Parathyroid adenoma (tissue), 2 donors: ENCODE data around the gene ZRANB1.
A peak's percentile ranks its signal among the peaks of the same experiment; 100 is the strongest.

Source experiments
- H2AFZ ChIP-seq: fragments of 300-600 bp; sonication (generic); one replicate; pipeline ENCODE4 v1.7.0; 2017; ENCODE audit warnings: antibody characterized with exemption, mild to moderate bottlenecking
- H3K27ac ChIP-seq: fragments of 300-600 bp; sonication (generic); one replicate; pipeline ENCODE4 v1.7.0; 2017
- H3K27me3 ChIP-seq: fragments of 300-600 bp; sonication (generic); one replicate; pipeline ENCODE4 v1.7.0; 2017; ENCODE audit warnings: low read length; ENCODE audit not compliant: control insufficient read depth, insufficient read depth
- H3K36me3 ChIP-seq: fragments of 300-600 bp; sonication (generic); one replicate; pipeline ENCODE4 v1.7.0; 2017; ENCODE audit warnings: low read length; ENCODE audit not compliant: control insufficient read depth, insufficient read depth
- H3K4me1 ChIP-seq: fragments of 300-600 bp; sonication (generic); one replicate; pipeline ENCODE4 v1.7.0; 2017; ENCODE audit warnings: control low read depth
- H3K4me2 ChIP-seq: fragments of 300-600 bp; sonication (generic); one replicate; pipeline ENCODE4 v1.7.0; 2017; ENCODE audit warnings: low read length
- H3K4me3 ChIP-seq: fragments of 300-600 bp; sonication (generic); one replicate; pipeline ENCODE4 v1.7.0; 2017; ENCODE audit warnings: low read depth, low read length
- H3K79me2 ChIP-seq: fragments of 300-600 bp; sonication (generic); one replicate; pipeline ENCODE4 v1.7.0; 2017; ENCODE audit warnings: control low read depth
- H3K9ac ChIP-seq: fragments of 300-600 bp; sonication (generic); one replicate; pipeline ENCODE4 v1.7.0; 2017; ENCODE audit warnings: mild to moderate bottlenecking
- H3K9me3 ChIP-seq: fragments of 300-600 bp; sonication (generic); one replicate; pipeline ENCODE4 v1.7.0; 2017; ENCODE audit warnings: low read length; ENCODE audit not compliant: control insufficient read depth
- TF ChIP-seq, protein P1 (sequence below): fragments of 300-600 bp; sonication (generic); IDR thresholded peaks from one replicate; pipeline ENCODE4 v1.7.0; 2017; ENCODE audit warnings: antibody characterized with exemption, mild to moderate bottlenecking
- donor health status: primary hyperparathyroidism.

Gene ZRANB1

GRCh38 chr10:124899151-124899550, 42.8 kb upstream of the ZRANB1 start:
- no peaks in the 10 kb centered on the region for H3K9me3 ChIP-seq
- H3K4me2 ChIP-seq, result no peak overlapping the region
- peaks cover 3% of the 10 kb centered on the region for H3K27me3 ChIP-seq
- H3K27ac ChIP-seq, result no peak overlapping the region
- TF ChIP-seq, protein P1, sequence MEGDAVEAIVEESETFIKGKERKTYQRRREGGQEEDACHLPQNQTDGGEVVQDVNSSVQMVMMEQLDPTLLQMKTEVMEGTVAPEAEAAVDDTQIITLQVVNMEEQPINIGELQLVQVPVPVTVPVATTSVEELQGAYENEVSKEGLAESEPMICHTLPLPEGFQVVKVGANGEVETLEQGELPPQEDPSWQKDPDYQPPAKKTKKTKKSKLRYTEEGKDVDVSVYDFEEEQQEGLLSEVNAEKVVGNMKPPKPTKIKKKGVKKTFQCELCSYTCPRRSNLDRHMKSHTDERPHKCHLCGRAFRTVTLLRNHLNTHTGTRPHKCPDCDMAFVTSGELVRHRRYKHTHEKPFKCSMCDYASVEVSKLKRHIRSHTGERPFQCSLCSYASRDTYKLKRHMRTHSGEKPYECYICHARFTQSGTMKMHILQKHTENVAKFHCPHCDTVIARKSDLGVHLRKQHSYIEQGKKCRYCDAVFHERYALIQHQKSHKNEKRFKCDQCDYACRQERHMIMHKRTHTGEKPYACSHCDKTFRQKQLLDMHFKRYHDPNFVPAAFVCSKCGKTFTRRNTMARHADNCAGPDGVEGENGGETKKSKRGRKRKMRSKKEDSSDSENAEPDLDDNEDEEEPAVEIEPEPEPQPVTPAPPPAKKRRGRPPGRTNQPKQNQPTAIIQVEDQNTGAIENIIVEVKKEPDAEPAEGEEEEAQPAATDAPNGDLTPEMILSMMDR, result no peak
- H3K4me1 ChIP-seq, result no peaks in the 10 kb centered on the region
- no peak overlapping the region for H3K4me3 ChIP-seq
- H2AFZ ChIP-seq, result no peak overlapping the region
- H3K9ac ChIP-seq, result no peak overlapping the region
- H3K79me2 ChIP-seq, result no peaks in the 10 kb centered on the region
- H3K36me3 ChIP-seq, result no peaks in the 10 kb centered on the region

GRCh38 chr10:124902462-124902861, 39.5 kb upstream of the ZRANB1 start:
- TF ChIP-seq, protein P1, result no peak

DNA sequence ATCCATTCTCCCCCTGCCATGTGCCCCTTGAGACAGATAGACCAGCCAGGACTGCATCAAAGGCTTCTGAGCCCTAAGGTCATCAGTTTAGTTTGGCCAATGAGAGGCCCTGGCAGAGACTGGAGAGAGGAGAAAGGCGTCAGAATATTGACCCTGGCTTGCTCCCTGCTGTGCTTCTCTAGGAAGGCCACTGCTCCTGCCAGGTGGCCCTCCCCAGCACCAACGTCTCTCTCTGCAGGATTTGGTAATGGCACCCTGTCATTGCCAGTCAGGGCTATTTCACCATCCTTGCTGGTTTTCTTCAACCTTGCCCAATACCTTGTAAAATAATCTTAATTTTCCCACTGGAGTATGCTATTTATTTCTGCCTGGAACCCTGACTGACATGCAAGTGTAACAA, 38.8 kb upstream of the ZRANB1 start:
- TF ChIP-seq, protein P1, result no peak
- Histone ChIP-seq H3K27me3 (peaks cover 3% of the 10 kb centered on the region), H3K36me3 (no peaks in the 10 kb centered on the region), H3K4me2 (no peak overlapping the region), H3K79me2 (no peaks in the 10 kb centered on the region), H2AFZ (peak overlapping the region; percentile 15), H3K9ac (no peak overlapping the region), H3K4me3 (no peak overlapping the region), H3K9me3 (no peaks in the 10 kb centered on the region), H3K4me1 (no peaks in the 10 kb centered on the region), H3K27ac (no peak overlapping the region)

More at GRCh38 chr10:124902462-124902861, 39.5 kb upstream of the ZRANB1 start:
- no peak overlapping the region for H3K27ac ChIP-seq
- H3K4me1 ChIP-seq, result no peaks in the 10 kb centered on the region
- no peak overlapping the region for H3K4me3 ChIP-seq
- no peaks in the 10 kb centered on the region for H3K36me3 ChIP-seq
- H3K79me2 ChIP-seq, result no peaks in the 10 kb centered on the region
- no peak overlapping the region for H2AFZ ChIP-seq
- no peaks in the 10 kb centered on the region for H3K9me3 ChIP-seq
- H3K27me3 ChIP-seq, result peaks cover 3% of the 10 kb centered on the region
- H3K9ac ChIP-seq, result no peak overlapping the region
- no peak overlapping the region for H3K4me2 ChIP-seq

DNA sequence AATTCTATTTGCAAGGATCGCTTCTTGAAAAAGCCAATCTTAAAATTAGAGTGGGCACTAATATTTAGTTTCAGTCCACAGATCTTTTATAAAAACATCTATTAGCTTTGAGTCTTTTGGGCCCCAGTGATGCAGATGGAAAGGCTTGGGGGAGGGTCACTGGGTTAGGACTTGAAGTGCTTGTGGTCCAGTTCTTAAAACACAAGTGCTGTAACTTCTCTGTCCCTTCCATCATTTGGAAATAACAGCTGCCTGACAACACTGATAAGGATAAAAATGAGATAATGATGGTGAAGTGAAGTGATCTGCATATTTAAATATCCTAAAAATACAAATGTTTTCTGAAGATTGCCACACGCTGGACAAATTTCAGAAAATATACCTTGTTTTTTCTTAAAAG, 37.1 kb upstream of the ZRANB1 start:
- no peaks in the 10 kb centered on the region for H3K79me2 ChIP-seq
- no peaks in the 10 kb centered on the region for H3K36me3 ChIP-seq
- no peak overlapping the region for H3K4me3 ChIP-seq
- peaks cover 3% of the 10 kb centered on the region for H3K27me3 ChIP-seq
- H2AFZ ChIP-seq, result no peak overlapping the region
- no peak overlapping the region for H3K4me2 ChIP-seq
- H3K9ac ChIP-seq, result no peak overlapping the region
- H3K9me3 ChIP-seq, result no peaks in the 10 kb centered on the region
- TF ChIP-seq, protein P1, result no peak
- H3K27ac ChIP-seq, result no peak overlapping the region
- H3K4me1 ChIP-seq, result no peaks in the 10 kb centered on the region

GRCh38 chr10:124906551-124907001, 35.3 kb upstream of the ZRANB1 start:
- Histone ChIP-seq H3K4me2 (no peak overlapping the region), H3K27ac (no peak overlapping the region), H3K9ac (no peak overlapping the region), H3K36me3 (no peaks in the 10 kb centered on the region), H3K79me2 (no peaks in the 10 kb centered on the region), H3K4me3 (no peak overlapping the region), H3K9me3 (no peaks in the 10 kb centered on the region), H2AFZ (no peak overlapping the region), H3K27me3 (peaks cover 3% of the 10 kb centered on the region), H3K4me1 (peaks cover 4% of the 10 kb centered on the region)
- TF ChIP-seq, protein P1, result no peak
